COLO668 (cell line): ENCODE results near the gene RHOT2.

Source experiments
- DNase-seq: peaks from one replicate; lab custom pipeline; 2025; ENCODE audit not compliant: unreplicated experiment; lab: John Stamatoyannopoulos, UW

Gene RHOT2

GRCh38 chr16:712740-713250 is 44.9 kb downstream of the RHOT2 start:
- peak; percentile 69 for DNase-seq

- DNase-seq: no peak
Measured at GRCh38 chr16:714079-714478, 46.1 kb downstream of the RHOT2 start.

GRCh38 chr16:714558-715476 is 46.9 kb downstream of the RHOT2 start, which contains the start of gene METRN:
Gene METRN, plus strand, starts transcription at chr16:715118. Its CDS starts 172 bp downstream, at chr16:715290.
- DNase-seq: peak; percentile 93

- peak; percentile 71 for DNase-seq
Measured at GRCh38 chr16:715477-716199, 47.7 kb downstream of the RHOT2 start.

- peak; percentile 70 for DNase-seq
Measured at GRCh38 chr16:716200-716568, 48.3 kb downstream of the RHOT2 start.

- no peak for DNase-seq
Measured at GRCh38 chr16:716768-717325, 48.9 kb downstream of the RHOT2 start.

GRCh38 chr16:717450-718245 is 49.7 kb downstream of the RHOT2 start:
- no peak for DNase-seq

- DNase-seq: no peak
Measured at GRCh38 chr16:718389-718788, 50.5 kb downstream of the RHOT2 start.

- DNase-seq: no peak
Measured at GRCh38 chr16:718922-719321, 51.0 kb downstream of the RHOT2 start.

- peak; percentile 52 for DNase-seq
Measured at GRCh38 chr16:719815-720446, 52.0 kb downstream of the RHOT2 start.

- DNase-seq: peak; percentile 72
Measured at GRCh38 chr16:720447-720989, 52.6 kb downstream of the RHOT2 start.

- DNase-seq: peak; percentile 97
Measured at GRCh38 chr16:720990-721764, 53.2 kb downstream of the RHOT2 start, which contains the start of gene ANTKMT. Gene ANTKMT, plus strand, starts transcription at chr16:721146. Its CDS starts 129 bp downstream, at chr16:721275.

- no peak for DNase-seq
Measured at GRCh38 chr16:721765-722540, 54.0 kb downstream of the RHOT2 start.

- DNase-seq: no peak
Measured at GRCh38 chr16:722835-723633, 55.1 kb downstream of the RHOT2 start.

- DNase-seq: no peak
Measured at GRCh38 chr16:723695-724094, 55.8 kb downstream of the RHOT2 start.
